ENCODE results near the gene TEX19. TPM values are rescaled to one million over a fixed set of nuclear protein-coding genes. Genes with fewer than 3 reads are reported as not detected.

TEX19 gene
- polyA plus RNA-seq, 2 of the 4 experiments (the other 2 are of a cell fraction) = 0.43 to 0.50 TPM

DNA sequence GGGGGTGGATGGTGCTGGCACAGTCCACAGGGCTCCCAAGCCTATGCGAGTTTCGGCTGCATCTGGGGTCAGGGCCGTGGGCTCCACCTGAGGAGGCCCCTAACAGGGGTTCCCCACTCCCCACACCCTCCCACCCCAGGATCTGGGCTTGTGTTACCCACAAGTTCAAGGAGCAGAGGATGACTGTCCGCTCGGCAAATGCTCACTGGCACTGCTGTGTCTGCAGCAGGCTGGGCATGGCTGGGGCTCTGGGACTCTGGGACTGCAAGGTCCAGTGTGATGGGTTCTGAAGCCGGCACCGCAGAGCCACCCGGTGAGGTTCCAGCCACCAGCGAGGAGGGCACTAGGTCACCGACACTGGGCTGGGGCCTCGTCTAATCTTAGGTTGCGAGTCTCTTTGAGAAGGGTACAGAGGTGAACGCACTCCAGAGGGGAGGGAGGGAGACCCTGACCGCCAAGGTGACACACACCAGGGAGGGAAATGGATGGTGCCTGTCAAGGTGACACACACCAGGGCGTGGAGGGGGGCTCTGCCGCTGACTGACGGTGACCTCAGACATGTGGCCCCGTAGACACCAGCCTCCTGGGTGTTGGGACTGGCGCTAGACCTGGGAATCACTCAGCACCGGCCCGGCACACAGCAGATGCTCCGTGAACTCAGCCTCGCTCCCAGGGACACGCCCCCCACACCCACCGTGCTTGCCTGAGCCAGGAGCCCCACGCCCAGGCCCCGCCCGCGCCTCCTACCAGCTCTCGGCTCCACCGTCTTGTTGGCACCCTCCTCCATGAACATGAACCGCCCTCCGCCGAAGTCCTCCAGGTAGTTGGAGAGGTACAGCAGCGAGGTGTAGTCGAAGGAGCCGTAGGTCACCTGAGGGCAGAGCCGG is 38.6 kb downstream of the TEX19 start:
- Histone ChIP-seq H3K9me3 (no peaks in the 10 kb centered on the region), H3K4me3 (no peak overlapping the region), H3K4me2 (no peak overlapping the region), H3K27ac (no peak overlapping the region), H3K4me1 (peaks cover 15% of the 10 kb centered on the region)
- POLR2A ChIA-PET = no interaction called here
- 86% methylated on average over 28 of the region's 38 CpGs for WGBS (ENCODE audit: missing lambda C conversion rate)
- CTCF ChIA-PET = interaction anchor here (0.7 to 3.8 kb wide), 6 partner anchors 17 to 97 kb away, joined by 3 to 19 read pairs (median 3); no protein-coding TSS in a partner anchor
- ATAC-seq = peak; percentile 15 to 22; a peak in 4 of 6 replicates
- no peak for FAIRE-seq
- TF ChIP-seq HOXB5 (CRISPR knock-in tag; IDR thresholded peaks at IDR 0.05) (no peak), TFCP2L1 (CRISPR knock-in tag; IDR thresholded peaks at IDR 0.05) (no peak), CEBPB (IDR thresholded peaks at IDR 0.05) (no peak), SREBF2 (IDR thresholded peaks at IDR 0.05) (no peak), FOXS1 (CRISPR knock-in tag; IDR thresholded peaks at IDR 0.05) (no peak), RNF2 (IDR thresholded peaks at IDR 0.05; ENCODE audit: borderline replicate concordance, low read depth) (no peak), KDM1A (IDR thresholded peaks at IDR 0.05; ENCODE audit: low read depth) (no peak), MYC (IDR thresholded peaks at IDR 0.05; ENCODE audit: borderline replicate concordance, low read length) (no peak), RARB (CRISPR knock-in tag; IDR thresholded peaks at IDR 0.05) (no peak), ELK1 (IDR thresholded peaks at IDR 0.05; ENCODE audit: low read depth, low read length) (no peak), RAD21 (conservative IDR thresholded peaks at IDR 0.05 in 1 of 2, IDR thresholded peaks at IDR 0.05 in 1 of 2) (no peak), CHD4 (IDR thresholded peaks at IDR 0.05; ENCODE audit: borderline replicate concordance) (no peak)
- TF ChIP-seq, protein P1, sequence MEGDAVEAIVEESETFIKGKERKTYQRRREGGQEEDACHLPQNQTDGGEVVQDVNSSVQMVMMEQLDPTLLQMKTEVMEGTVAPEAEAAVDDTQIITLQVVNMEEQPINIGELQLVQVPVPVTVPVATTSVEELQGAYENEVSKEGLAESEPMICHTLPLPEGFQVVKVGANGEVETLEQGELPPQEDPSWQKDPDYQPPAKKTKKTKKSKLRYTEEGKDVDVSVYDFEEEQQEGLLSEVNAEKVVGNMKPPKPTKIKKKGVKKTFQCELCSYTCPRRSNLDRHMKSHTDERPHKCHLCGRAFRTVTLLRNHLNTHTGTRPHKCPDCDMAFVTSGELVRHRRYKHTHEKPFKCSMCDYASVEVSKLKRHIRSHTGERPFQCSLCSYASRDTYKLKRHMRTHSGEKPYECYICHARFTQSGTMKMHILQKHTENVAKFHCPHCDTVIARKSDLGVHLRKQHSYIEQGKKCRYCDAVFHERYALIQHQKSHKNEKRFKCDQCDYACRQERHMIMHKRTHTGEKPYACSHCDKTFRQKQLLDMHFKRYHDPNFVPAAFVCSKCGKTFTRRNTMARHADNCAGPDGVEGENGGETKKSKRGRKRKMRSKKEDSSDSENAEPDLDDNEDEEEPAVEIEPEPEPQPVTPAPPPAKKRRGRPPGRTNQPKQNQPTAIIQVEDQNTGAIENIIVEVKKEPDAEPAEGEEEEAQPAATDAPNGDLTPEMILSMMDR (IDR thresholded peaks at IDR 0.05) = no peak
- TF ChIP-seq, protein P2, sequence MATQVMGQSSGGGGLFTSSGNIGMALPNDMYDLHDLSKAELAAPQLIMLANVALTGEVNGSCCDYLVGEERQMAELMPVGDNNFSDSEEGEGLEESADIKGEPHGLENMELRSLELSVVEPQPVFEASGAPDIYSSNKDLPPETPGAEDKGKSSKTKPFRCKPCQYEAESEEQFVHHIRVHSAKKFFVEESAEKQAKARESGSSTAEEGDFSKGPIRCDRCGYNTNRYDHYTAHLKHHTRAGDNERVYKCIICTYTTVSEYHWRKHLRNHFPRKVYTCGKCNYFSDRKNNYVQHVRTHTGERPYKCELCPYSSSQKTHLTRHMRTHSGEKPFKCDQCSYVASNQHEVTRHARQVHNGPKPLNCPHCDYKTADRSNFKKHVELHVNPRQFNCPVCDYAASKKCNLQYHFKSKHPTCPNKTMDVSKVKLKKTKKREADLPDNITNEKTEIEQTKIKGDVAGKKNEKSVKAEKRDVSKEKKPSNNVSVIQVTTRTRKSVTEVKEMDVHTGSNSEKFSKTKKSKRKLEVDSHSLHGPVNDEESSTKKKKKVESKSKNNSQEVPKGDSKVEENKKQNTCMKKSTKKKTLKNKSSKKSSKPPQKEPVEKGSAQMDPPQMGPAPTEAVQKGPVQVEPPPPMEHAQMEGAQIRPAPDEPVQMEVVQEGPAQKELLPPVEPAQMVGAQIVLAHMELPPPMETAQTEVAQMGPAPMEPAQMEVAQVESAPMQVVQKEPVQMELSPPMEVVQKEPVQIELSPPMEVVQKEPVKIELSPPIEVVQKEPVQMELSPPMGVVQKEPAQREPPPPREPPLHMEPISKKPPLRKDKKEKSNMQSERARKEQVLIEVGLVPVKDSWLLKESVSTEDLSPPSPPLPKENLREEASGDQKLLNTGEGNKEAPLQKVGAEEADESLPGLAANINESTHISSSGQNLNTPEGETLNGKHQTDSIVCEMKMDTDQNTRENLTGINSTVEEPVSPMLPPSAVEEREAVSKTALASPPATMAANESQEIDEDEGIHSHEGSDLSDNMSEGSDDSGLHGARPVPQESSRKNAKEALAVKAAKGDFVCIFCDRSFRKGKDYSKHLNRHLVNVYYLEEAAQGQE (IDR thresholded peaks at IDR 0.05) = no peak
- no peak for DNase-seq (ENCODE audit: low read depth in 1 of 2, low spot score in 1 of 2)

DNA sequence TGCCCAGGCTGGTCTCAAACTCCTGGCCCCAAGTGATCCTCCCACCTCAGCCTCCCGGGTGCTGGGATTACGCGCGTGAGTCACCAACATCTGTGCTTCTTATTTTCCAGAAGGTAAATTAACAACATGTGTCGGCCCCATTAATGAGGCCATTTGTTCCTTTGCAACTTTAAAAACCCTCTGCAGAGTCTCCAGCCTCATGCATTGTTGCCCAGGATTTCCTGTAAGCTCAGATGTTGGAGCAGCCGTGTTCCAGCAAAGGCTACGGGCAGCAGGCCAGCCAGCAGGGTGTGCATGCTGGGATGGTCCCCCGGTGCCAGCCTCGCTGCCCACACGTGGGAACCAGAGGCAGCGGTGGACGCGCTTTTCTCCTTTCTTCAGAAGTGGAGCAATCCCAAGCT is 40.0 kb downstream of the TEX19 start:
- ATAC-seq (no peak), DNase-seq (ENCODE audit: low read depth in 1 of 2, low spot score in 1 of 2) (no peak), FAIRE-seq (no peak)
- WGBS (ENCODE audit: missing lambda C conversion rate) = 86% methylated on average over 13 of the region's 13 CpGs
- no peak overlapping the region for H3K27ac ChIP-seq
- no peaks in the 10 kb centered on the region for H3K9me3 ChIP-seq
- ChIA-PET POLR2A (no interaction called here), CTCF (interaction anchor here (1.0 to 3.8 kb wide), 8 partner anchors 11 to 163 kb away, joined by 3 to 19 read pairs (median 4); no protein-coding TSS in a partner anchor)
- TF ChIP-seq ZC3H11A (IDR thresholded peaks at IDR 0.05) (no peak), CBX2 (IDR thresholded peaks at IDR 0.05; ENCODE audit: borderline replicate concordance, low read depth) (no peak)
- TF ChIP-seq, protein P3, sequence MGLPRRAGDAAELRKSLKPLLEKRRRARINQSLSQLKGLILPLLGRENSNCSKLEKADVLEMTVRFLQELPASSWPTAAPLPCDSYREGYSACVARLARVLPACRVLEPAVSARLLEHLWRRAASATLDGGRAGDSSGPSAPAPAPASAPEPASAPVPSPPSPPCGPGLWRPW (IDR thresholded peaks at IDR 0.05) = no peak
- H3K4me1 ChIP-seq = peaks cover 15% of the 10 kb centered on the region
- H3K4me3 ChIP-seq = no peak overlapping the region
- no peak overlapping the region for H3K4me2 ChIP-seq

All from A549 (cell line).